GM23248 (cell line): Measurements from ENCODE around the gene CAV2.

Experiments
- EZH2 ChIP-seq: fragments of 200-600 bp; sonication (generic); IDR thresholded peaks from 2 replicates; pipeline ENCODE4 v1.6.1; 2018; ENCODE audit warnings: antibody characterized with exemption, mild to moderate bottlenecking; ENCODE audit not compliant: insufficient read depth, poor library complexity, severe bottlenecking
- EZH2phosphoT487 ChIP-seq: fragments of 200-600 bp; sonication (generic); IDR thresholded peaks from 2 replicates; pipeline ENCODE4 v1.6.1; 2018; ENCODE audit warnings: antibody characterized with exemption, moderate library complexity, mild to moderate bottlenecking, low read depth; ENCODE audit not compliant: insufficient read depth

GRCh38 chr7:116535416-116535815, 35.9 kb downstream of the CAV2 start:
- TF ChIP-seq EZH2 (no peak), EZH2phosphoT487 (no peak)
